NCI-H2227 treated with DMSO at 0.1 percent for 48 hours (cell line): ENCODE measurements around the gene SYNE2.
"Not testable (repeated sequence)": the region's sequence is repeated elsewhere in the genome, so short reads cannot be mapped to it uniquely, and the experiment has no call there.

Experiments
- DNase-seq: peaks from one replicate; lab custom pipeline; 2025; lab: John Stamatoyannopoulos, UW

SYNE2 gene

DNA sequence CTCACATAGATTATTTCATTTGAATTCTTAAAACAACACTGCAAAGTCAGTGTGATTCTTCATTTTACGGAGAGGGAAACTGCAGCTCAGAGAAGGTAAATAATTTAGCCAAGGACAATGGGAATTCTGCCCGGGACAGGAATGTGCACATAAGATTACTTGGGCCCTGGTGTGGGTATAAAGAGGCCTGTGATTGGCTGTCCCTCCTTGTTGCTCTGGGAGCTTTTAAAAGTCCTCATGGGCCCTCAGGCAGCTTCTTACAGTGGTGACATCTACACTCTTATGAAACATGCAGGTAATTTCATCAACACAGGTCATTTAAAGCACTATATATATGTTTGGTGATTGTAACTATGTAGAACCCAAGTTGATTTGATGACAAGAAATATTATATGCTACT lies 341.0 kb downstream of the SYNE2 start:
- no peak for DNase-seq

DNA sequence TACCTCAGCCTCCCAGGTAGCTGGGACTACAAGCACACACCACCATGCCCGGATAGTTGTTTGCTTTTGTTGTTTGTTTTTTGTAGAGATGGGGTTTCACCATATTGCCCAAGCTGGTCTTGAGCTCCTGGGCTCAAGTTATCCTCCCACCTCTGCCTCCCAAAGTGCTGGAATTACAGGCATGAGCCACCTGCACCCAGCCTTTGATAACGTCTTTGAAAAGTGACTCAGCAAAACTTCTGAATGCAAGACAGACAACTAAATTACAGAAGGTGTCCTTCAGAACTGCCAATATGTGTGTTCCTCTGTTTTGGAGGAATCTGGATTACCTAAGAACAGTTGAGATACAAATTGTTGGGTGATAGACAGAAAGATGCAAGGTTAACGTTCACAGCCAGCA lies 341.6 kb downstream of the SYNE2 start:
- no peak for DNase-seq

GRCh38 chr14:64195199-64195598 lies 342.4 kb downstream of the SYNE2 start:
- DNase-seq = no peak

GRCh38 chr14:64196056-64196455 lies 343.3 kb downstream of the SYNE2 start:
- no peak for DNase-seq

GRCh38 chr14:64196814-64197411 lies 344.1 kb downstream of the SYNE2 start:
- peak; percentile 93 for DNase-seq

DNA sequence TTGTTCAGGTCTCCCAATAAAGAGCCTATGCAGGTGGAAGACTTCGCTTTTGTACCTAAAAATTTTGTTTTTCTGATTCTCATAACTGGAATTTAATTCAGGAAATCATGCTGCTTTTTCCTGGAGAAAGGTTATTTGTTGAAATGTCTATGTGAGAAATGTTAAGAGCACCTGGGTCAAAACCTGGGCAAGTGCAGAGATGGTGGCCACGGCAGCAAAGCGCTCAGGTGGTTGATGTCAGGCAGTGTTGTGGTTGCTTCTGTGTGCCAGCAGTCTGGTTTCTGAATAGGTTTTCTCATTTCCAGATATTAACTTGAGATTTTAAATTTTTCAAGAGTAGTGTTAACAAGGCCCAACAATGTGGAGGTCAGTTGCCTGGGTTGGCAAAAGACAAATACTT lies 345.2 kb downstream of the SYNE2 start:
- DNase-seq = no peak

DNA sequence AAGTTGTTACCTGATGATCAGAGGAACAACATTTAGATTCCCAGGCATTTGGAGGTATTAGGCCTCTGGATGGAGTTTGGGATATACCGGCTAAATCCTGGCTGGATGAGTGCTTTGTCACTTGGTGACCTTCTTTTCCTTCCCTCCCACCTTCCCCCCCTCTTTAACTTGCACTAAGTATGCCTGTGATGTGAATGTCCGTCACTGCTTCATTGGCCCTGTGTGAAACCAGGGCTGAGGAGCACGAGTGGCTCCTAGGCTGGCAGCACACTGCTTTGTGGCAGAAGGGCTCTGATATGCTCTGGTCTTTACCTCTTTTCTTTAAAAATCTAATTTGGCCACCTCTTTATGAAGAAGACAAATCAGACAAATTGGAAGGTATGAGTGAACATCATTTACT lies 345.7 kb downstream of the SYNE2 start:
- no peak for DNase-seq

DNA sequence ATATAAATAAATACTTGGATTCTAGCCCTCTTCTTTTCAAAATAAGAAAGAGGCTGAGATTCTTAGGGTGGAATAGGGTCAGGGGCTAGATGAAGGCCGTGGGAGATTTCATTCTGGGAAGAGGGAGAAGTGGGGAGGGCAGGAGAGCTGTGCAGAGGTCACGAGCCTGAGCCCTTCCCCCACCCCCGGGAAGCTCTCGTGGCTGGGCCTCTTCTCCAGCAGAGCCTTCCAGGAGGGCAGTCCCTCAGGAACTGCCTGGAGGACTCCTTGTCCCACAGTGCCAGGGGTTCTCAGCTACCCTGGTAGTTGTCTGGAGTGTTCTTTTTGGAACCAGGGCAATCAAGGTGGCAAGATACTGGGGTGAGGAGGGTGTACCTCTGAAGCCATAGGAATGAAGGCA lies 347.4 kb downstream of the SYNE2 start:
- no peak for DNase-seq

GRCh38 chr14:64201296-64201695 lies 348.5 kb downstream of the SYNE2 start:
- DNase-seq = no peak

DNA sequence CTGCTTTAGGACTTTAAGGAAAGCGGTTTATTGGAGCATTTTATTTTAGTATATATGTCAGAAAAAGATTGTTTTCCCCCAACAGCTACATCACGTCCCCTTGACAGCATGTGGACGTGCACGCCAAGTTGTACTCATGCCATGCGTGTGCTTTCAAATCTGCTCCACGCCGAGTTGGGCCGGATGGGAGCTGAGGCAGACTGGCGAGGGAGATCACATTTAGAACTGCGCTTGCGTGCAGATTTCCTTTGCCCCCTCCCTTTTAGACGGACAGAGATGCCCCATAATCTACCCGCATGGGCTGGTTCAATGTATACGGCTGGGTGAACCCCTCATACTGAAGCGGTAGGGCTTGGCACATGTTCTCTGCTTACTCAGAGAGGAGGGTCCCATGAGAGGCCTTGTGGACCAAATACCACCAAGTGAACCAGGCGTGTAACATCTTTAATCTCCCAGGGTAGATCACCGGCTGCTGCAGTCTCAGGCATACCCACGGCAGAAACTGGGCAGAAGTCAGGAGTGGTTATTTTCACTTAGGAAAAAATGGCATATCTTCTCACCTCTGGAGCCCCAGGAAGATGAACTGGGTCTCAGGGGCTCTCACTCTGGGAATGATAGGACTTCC lies 349.2 kb downstream of the SYNE2 start:
- no peak for DNase-seq

DNA sequence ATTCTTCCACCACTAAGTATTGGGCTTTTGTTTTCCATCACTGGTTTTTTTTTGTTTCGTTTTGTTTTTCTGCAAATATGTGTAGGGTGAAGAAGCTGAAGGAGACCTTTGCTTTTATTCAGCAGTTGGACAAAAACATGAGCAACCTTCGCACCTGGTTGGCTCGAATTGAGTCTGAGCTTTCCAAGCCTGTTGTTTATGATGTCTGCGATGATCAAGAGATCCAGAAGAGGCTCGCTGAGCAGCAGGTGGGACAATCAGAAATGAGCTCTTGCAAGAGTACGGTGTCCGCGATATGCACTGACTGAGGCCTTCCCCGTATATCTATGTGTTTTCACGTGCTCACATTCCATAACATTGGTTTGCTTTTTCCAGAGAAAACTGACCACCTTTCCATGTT lies 349.9 kb downstream of the SYNE2 start:
- DNase-seq = no peak

DNA sequence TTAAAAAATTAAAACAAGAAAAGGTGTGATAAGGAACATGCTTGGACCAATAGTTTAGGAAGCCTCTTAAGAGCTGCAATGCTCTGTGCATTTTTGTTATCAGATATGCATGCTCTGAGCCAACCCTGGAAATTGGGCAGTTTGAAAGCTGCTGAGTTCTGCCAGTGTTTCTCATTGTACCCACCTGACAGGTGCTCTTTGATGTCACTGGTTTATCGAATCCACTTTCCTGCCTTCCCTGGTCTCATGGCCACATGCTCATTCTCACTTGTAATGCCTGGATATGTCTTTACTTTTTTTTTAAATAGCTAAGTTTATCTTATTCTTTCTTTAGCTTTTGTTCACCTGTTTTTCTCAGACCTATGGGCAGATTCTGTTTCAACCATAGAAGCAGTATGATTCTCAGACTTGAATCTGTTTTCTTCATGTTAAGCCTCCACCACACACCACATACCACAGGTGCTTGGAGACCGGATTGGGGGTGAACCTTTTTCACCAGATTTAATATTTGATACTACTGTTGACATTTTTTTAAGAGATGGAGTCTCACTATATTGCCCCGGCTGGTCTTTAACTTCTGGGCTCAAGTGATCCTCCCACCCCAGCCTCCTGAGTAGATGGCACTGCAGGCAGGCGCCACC lies 350.7 kb downstream of the SYNE2 start:
- DNase-seq = no peak

DNA sequence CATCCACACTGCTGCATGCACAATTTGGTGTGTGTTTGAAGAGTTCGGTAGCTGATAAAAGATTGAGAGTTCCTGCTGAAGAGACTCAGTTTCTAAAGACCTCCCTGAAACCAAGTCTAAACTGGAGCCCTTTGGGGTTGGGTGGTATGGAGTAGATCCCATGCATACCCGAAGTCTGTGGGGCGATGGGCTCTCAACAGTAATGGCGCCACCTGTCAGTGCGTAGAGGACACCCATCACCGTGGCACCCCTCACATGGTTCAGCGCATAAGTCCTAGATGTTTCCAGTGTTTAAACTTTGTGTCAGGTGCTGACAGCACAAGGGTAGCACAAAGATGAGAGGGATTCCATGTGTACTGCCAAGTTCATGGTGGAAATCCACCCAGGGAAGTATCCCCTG lies 355.5 kb downstream of the SYNE2 start:
- no peak for DNase-seq

- no peak for DNase-seq
These were observed 356.2 kb downstream of the SYNE2 start for GRCh38 chr14:64208981-64209380.

DNA sequence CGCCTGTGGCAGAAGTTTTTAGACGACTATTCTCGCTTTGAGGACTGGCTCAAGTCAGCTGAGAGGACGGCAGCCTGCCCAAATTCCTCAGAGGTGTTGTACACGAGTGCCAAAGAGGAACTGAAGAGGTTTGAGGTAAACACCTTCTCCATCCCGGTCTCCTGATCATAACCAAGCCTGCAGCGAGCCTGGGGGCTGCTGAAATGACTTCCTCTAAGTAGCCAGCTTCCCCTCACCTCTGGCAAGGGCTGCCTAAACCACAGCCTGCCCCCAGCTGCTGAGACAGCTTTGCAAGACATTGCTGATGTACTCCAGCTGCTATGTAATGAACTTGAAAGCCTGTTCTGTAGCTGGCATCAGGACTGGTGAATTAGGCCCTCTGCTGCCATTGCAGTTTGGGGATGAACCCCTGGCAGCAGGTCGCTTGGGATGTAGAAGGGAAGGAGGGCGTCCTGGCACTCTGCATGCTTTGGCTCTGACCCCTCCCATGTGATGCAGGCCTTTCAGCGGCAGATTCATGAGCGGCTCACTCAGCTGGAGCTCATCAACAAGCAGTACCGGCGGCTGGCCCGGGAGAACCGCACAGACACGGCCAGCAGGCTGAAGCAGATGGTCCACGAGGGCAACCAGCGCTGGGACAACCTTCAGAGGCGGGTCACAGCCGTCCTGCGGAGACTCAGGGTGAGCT lies 356.8 kb downstream of the SYNE2 start:
- DNase-seq = no peak

GRCh38 chr14:64210216-64210615 lies 357.4 kb downstream of the SYNE2 start:
- DNase-seq = no peak

- not testable (repeated sequence) for DNase-seq
These were observed 358.1 kb downstream of the SYNE2 start for GRCh38 chr14:64210912-64211311.

DNA sequence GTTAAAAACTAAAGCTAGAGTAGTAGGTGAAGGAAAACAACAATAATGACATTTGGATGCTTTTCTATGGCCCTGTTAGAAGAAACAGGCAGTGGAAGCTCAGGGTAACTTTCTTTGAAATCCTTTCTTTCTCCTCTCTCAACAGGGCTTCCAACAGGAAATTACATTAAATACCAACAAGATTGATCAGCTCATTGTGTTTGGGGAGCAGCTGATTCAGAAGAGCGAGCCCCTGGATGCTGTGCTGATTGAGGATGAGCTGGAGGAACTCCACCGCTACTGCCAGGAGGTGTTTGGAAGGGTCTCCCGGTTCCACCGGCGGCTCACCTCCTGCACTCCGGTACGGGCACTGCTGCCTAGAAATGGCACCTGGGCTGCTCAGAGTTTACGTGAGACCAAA lies 359.9 kb downstream of the SYNE2 start:
- no peak for DNase-seq

DNA sequence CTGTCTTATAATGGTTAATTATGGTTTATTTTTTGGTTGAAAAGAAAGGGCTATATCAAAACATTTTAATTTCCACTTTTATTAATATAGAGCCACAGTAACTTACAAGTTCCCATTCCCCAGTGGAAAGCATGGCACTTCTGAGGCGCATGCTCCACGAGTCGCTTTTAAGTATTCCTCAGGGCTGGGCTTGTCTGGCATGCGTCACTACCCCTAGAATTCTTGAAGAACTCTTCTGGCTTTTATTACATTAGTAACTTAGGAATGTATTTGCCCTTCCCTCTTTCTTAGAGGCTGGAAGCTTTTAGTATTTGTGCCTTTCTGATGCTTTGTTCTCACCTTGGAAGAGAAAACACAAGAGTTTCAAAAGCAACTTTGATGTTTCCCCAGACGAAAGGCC lies 360.3 kb downstream of the SYNE2 start:
- no peak for DNase-seq

- no peak for DNase-seq
These were observed 361.2 kb downstream of the SYNE2 start for GRCh38 chr14:64213853-64214570.

DNA sequence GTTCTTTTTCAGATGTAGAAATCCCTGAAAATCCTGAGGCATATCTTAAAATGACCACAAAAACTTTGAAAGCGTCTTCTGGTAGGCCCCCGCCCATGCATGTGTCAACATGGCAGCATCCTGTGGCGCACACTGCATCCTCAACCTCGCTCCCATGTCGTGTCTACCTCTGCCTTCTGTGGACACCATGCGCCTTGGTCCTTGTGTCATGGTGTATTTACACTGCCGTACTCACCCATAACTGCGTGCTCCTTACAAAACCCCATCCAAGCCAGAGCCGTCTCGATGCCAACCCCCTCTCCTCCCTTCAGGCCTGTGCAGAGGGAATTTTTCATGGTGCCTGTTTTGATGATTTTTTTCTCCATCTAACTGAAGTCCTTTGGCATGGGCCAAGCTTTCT lies 362.5 kb downstream of the SYNE2 start:
- DNase-seq = no peak

DNA sequence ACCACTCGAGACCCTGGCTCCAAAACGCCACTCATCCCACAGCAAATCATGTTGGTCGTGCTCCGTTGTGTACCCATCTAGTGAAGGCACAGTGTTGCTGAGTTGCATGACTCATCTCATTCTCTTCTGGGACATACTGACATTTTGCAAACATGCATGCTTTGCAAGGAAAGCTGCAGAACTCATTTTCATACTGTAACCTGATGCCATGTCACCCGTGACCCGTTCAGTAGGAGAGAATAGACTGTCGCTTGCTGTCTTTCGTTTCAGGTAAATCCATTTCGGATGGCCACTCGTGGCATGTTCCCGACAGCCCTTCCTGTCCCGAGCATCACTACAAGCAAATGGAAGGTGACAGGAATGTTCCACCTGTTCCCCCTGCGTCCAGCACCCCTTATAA lies 363.2 kb downstream of the SYNE2 start:
- DNase-seq = no peak

DNA sequence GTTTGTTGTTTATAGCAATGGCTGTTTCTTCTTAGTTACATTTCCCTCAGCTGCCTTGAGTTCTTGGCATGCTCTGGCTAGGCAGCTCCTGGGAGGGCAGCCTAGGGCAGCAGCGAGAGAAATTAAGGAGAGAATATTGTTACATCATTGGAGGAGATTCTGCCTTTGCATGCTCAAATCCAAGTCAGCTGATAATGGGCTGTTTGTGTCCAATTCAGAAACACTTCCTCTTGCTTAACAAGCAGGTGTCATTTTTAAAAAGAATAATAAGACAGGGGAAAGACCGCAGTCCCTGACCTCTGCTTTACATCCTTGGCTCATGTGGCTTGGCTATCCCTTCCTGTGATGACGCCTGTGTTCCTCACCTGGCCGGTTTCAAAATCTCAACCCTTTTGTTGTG lies 364.5 kb downstream of the SYNE2 start:
- DNase-seq = no peak
